HG03196 (cell line): ENCODE data around the gene ASTE1.
"Not testable (repeated sequence)": the region's sequence is repeated elsewhere in the genome, so short reads cannot be mapped to it uniquely, and the experiment has no call there.

Experiments used
- ATAC-seq: cut with Tn5 transposase; IDR thresholded peaks from one replicate; pipeline ENCODE4 v1.9.1; 2021; ENCODE audit not compliant: unreplicated experiment

ASTE1 gene

GRCh38 chr3:131026321-131027151, at the start of gene ASTE1, which contains the start of gene NEK11:
Gene ASTE1 (minus strand): TSS chr3:131026825. CDS start chr3:131025306, 1,519 bp downstream.
Gene NEK11 (plus strand): TSS chr3:131026877. CDS start chr3:131029709, 2,832 bp downstream.
- ATAC-seq, result peak; percentile 99

- no peak for ATAC-seq
Observed at GRCh38 chr3:131075632-131076328, 49.2 kb upstream of the ASTE1 start.

GRCh38 chr3:131072845-131073244, 46.2 kb upstream of the ASTE1 start:
- ATAC-seq, result no peak

- no peak for ATAC-seq
Observed at GRCh38 chr3:131072099-131072559, 45.5 kb upstream of the ASTE1 start.

- no peak for ATAC-seq
Observed at GRCh38 chr3:131067983-131068382, 41.4 kb upstream of the ASTE1 start.

- no peak for ATAC-seq
Observed at GRCh38 chr3:131053043-131053859, 26.6 kb upstream of the ASTE1 start.

- no peak for ATAC-seq
Observed at GRCh38 chr3:131050001-131050400, 23.4 kb upstream of the ASTE1 start.

GRCh38 chr3:131048030-131048429, 21.4 kb upstream of the ASTE1 start:
- no peak for ATAC-seq

GRCh38 chr3:131047582-131047981, 21.0 kb upstream of the ASTE1 start:
- no peak for ATAC-seq

GRCh38 chr3:131042271-131042985, 15.8 kb upstream of the ASTE1 start:
- ATAC-seq, result not testable (repeated sequence)

GRCh38 chr3:131038326-131038725, 11.7 kb upstream of the ASTE1 start:
- no peak for ATAC-seq

- ATAC-seq, result no peak
Observed at GRCh38 chr3:131036986-131037385, 10.4 kb upstream of the ASTE1 start.

- no peak for ATAC-seq
Observed at GRCh38 chr3:131036200-131036816, 9.7 kb upstream of the ASTE1 start.

GRCh38 chr3:131033480-131034080, 7.0 kb upstream of the ASTE1 start:
- no peak for ATAC-seq

- no peak for ATAC-seq
Observed at GRCh38 chr3:131031660-131032059, 5.0 kb upstream of the ASTE1 start.

GRCh38 chr3:131028844-131029243, 2.2 kb upstream of the ASTE1 start:
- ATAC-seq, result no peak

GRCh38 chr3:131025539-131025938, 1.1 kb downstream of the ASTE1 start:
- no peak for ATAC-seq

- no peak for ATAC-seq
Observed at GRCh38 chr3:131020122-131020693, 6.4 kb downstream of the ASTE1 start.

- no peak for ATAC-seq
Observed at GRCh38 chr3:131018970-131019369, 7.7 kb downstream of the ASTE1 start.
